Keratinocyte (primary cell): ENCODE data around the gene REPS2. TPM values are rescaled to one million over a fixed set of nuclear protein-coding genes. Genes with fewer than 3 reads are reported as not detected.

ENCODE experiments used
- DNase-seq: peaks from one replicate; pipeline ENCODE4 v3.0.0-alpha.2; 2011; ENCODE audit warnings: low read depth, missing footprints, low spot score
- FAIRE-seq: peaks from 2 replicates; lab custom pipeline; 2011; peaks lifted over from hg19 to GRCh38; lab: Jason Lieb, UNC
- H2AFZ ChIP-seq: 2 replicates; pipeline ENCODE4 v1.6.0; 2012; ENCODE audit warnings: low read length, control low read depth, inconsistent platforms; ENCODE audit not compliant: control insufficient read depth
- H3K27ac ChIP-seq: 2 replicates; pipeline ENCODE4 v1.5.1; 2011; ENCODE audit warnings: low read length; ENCODE audit not compliant: control insufficient read depth, insufficient read depth
- H3K27me3 ChIP-seq: 3 replicates; pipeline ENCODE4 v1.6.0; 2011; ENCODE audit warnings: low read length; ENCODE audit not compliant: control insufficient read depth, insufficient read depth; ENCODE audit errors: extremely low read depth
- H3K36me3 ChIP-seq, 2 experiments: 2 replicates in 1 of 2; 3 replicates in 1 of 2; pipeline ENCODE4 v1.5.1; 2011; ENCODE audit warnings: low read length in 2 of 2, mild to moderate bottlenecking in 1 of 2; ENCODE audit not compliant: control insufficient read depth in 2 of 2, insufficient read depth in 2 of 2; ENCODE audit errors: extremely low read depth in 1 of 2
- H3K4me1 ChIP-seq: 3 replicates; pipeline ENCODE4 v1.5.1; 2011; ENCODE audit warnings: low read length; ENCODE audit not compliant: control insufficient read depth, insufficient read depth; ENCODE audit errors: extremely low read depth
- H3K4me2 ChIP-seq: 3 replicates; pipeline ENCODE4 v1.6.0; 2011; ENCODE audit warnings: low read depth, low read length; ENCODE audit not compliant: control insufficient read depth, insufficient read depth; ENCODE audit errors: extremely low read depth
- H3K4me3 ChIP-seq, 3 experiments: fragments of 200-600 bp in 1 of 3; sonication (generic) in 1 of 3; 2 replicates in 2 of 3; 3 replicates in 1 of 3; pipeline ENCODE4 v1.5.1; 2011 to 2016; ENCODE audit warnings: low read length in 3 of 3, mild to moderate bottlenecking in 3 of 3, control low read depth in 2 of 3, inconsistent platforms in 1 of 3, low read depth in 1 of 3, mixed read lengths in 1 of 3, mixed run types in 1 of 3, moderate library complexity in 1 of 3; ENCODE audit not compliant: control insufficient read depth in 2 of 3, insufficient read depth in 2 of 3; ENCODE audit errors: extremely low read depth in 1 of 3
- H3K79me2 ChIP-seq: 2 replicates; pipeline ENCODE4 v1.6.0; 2012; ENCODE audit warnings: low read length; ENCODE audit not compliant: control insufficient read depth, insufficient read depth
- H3K9ac ChIP-seq: 3 replicates; pipeline ENCODE4 v1.6.0; 2011; ENCODE audit warnings: low read length; ENCODE audit not compliant: control insufficient read depth, insufficient read depth; ENCODE audit errors: extremely low read depth
- H3K9me1 ChIP-seq: 3 replicates; pipeline ENCODE4 v1.6.0; 2011; ENCODE audit warnings: low read length; ENCODE audit not compliant: control insufficient read depth, insufficient read depth; ENCODE audit errors: extremely low read depth
- H3K9me3 ChIP-seq: 2 replicates; pipeline ENCODE4 v1.5.1; 2012; ENCODE audit warnings: low read depth, low read length; ENCODE audit not compliant: control insufficient read depth
- H4K20me1 ChIP-seq: 3 replicates; pipeline ENCODE4 v1.6.0; 2011; ENCODE audit warnings: low read length; ENCODE audit not compliant: control insufficient read depth, insufficient read depth; ENCODE audit errors: extremely low read depth
- EZH2 ChIP-seq: IDR thresholded peaks from one replicate; pipeline ENCODE4 v1.6.1; 2012; ENCODE audit warnings: inconsistent platforms, mild to moderate bottlenecking, low read length, moderate library complexity
- dilution Hi-C: fragments of 300-500 bp; cut with MboI; formaldehyde crosslinking; loops from one replicate; pipeline ENCODE4 v1.7.0; 2020; ENCODE audit warnings: low sequenced_read_pairs; ENCODE audit not compliant: extremely low pct_ligation_motif_present
- polyA plus RNA-seq, 5 experiments: library from polyadenylated mRNA; depleted of rRNA in 3 of 5; stranded (reverse) in 3 of 5; stranded (forward) in 1 of 5; unstranded in 1 of 5; fragments of >200 nt; gene quantifications; 1 replicate in 1 of 5; 2 replicates in 3 of 5; 3 replicates in 1 of 5; pipeline versions ENCODE4 v1.2.1 to v1.2.3, GENCODE V29; 2011 to 2012; ENCODE audit warnings: missing spikeins in 2 of 5, low read depth in 1 of 5, low replicate concordance in 1 of 5
- TF ChIP-seq, protein P1 (sequence below), 3 experiments: IDR thresholded peaks in 1 of 3; conservative IDR thresholded peaks in 1 of 3; optimal IDR thresholded peaks in 1 of 3; 2 replicates in 2 of 3; 3 replicates in 1 of 3; pipeline versions ENCODE3 to v1.5.1; 2011; ENCODE audit warnings: low read length in 3 of 3, mild to moderate bottlenecking in 3 of 3, moderate library complexity in 2 of 3, control low read depth in 1 of 3, inconsistent platforms in 1 of 3; ENCODE audit not compliant: insufficient read depth in 2 of 3; ENCODE audit errors: extremely low read depth in 1 of 3

REPS2 gene
- polyA plus RNA-seq, 1 donor (not counting 4 experiments of a cell fraction or from before 2014, with no cell fraction given): 2.4 TPM

DNA sequence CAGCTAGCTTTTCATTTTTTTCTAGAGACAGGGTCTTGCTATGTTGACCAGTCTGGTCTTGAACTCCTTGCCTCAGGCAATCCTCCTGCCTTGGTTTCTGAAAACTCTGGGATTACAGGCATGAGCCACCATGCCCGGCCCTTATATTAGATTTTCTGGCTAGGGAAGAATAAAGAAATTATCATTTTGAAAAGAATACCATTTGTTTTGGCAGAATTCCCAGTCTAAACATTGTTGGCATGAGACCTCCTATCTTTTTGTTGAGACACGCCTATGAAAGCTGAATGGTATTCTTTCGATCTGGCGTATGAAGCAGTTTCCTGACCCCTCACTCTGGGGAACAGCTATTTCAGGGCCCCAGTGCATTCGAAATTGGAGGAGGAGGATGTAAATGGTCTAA lies 107.0 kb downstream of the REPS2 start:
- no peak for TF ChIP-seq EZH2
- TF ChIP-seq, protein P1, sequence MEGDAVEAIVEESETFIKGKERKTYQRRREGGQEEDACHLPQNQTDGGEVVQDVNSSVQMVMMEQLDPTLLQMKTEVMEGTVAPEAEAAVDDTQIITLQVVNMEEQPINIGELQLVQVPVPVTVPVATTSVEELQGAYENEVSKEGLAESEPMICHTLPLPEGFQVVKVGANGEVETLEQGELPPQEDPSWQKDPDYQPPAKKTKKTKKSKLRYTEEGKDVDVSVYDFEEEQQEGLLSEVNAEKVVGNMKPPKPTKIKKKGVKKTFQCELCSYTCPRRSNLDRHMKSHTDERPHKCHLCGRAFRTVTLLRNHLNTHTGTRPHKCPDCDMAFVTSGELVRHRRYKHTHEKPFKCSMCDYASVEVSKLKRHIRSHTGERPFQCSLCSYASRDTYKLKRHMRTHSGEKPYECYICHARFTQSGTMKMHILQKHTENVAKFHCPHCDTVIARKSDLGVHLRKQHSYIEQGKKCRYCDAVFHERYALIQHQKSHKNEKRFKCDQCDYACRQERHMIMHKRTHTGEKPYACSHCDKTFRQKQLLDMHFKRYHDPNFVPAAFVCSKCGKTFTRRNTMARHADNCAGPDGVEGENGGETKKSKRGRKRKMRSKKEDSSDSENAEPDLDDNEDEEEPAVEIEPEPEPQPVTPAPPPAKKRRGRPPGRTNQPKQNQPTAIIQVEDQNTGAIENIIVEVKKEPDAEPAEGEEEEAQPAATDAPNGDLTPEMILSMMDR (optimal IDR thresholded peaks at IDR 0.05 in 1 of 3, IDR thresholded peaks at IDR 0.05 in 1 of 3, conservative IDR thresholded peaks at IDR 0.05 in 1 of 3; ENCODE audit: extremely low read depth in 1 of 3, insufficient read depth in 2 of 3, low read length in 3 of 3): no peak
- H3K79me2 ChIP-seq: no peaks in the 10 kb centered on the region
- H3K9me3 ChIP-seq: no peaks in the 10 kb centered on the region
- no peak overlapping the region for H3K27ac ChIP-seq
- H3K4me2 ChIP-seq: peak overlapping the region; percentile 43
- H3K4me3 ChIP-seq: no peak overlapping the region
- H3K27me3 ChIP-seq: no peaks in the 10 kb centered on the region
- FAIRE-seq (no peak), DNase-seq (no peak)
- H3K9ac ChIP-seq: no peak overlapping the region
- H4K20me1 ChIP-seq: no peaks in the 10 kb centered on the region
- H3K36me3 ChIP-seq: no peaks in the 10 kb centered on the region
- no peak overlapping the region for H2AFZ ChIP-seq
- peaks cover 20% of the 10 kb centered on the region for H3K4me1 ChIP-seq
- dilution Hi-C loops: loop anchor here (25.0 kb wide), 1 partner anchor 216 kb away; no protein-coding TSS in a partner anchor
- H3K9me1 ChIP-seq: no peaks in the 10 kb centered on the region

DNA sequence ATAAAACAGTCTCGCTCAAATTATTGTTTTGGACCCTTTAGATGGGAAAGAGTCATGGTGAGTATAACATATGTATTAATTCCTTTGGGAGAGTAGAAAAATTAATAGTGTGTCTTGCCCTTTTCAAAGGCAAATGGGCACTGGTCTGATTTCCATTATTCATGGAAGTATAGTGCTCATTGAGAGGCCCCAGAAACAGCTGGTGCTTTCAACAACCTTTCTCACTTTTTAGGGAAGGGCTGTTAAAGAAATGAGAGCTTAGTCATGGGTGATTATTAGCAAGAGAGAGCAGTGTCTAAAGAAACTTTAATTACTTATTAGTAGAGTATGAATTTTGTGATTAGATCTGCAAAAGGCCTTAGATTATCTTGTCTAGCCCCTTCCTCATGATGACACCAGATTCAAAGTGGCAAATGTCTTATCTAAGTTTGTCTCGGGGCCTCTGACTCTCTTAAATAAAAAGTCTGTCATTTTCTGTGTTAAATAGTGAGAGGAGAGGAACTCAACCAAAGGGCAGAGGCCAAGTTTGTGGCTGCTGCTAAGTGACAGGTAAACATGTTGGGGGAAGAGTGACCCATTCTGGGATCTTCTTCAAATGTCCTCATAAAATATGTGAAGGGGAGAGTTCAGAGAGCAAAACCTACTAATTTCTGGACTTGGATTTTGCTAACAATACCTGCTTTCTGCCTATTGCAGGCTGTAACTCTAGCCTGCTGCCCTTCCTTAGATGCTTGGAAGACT lies 110.6 kb downstream of the REPS2 start:
- no peaks in the 10 kb centered on the region for H3K36me3 ChIP-seq
- dilution Hi-C loops: loop anchor here (25.0 kb wide), 1 partner anchor 220 kb away; no protein-coding TSS in a partner anchor
- DNase-seq (no peak), FAIRE-seq (no peak)
- no peaks in the 10 kb centered on the region for H4K20me1 ChIP-seq
- no peak overlapping the region for H3K4me2 ChIP-seq
- TF ChIP-seq, protein P1 (optimal IDR thresholded peaks at IDR 0.05 in 1 of 3, IDR thresholded peaks at IDR 0.05 in 1 of 3, conservative IDR thresholded peaks at IDR 0.05 in 1 of 3; ENCODE audit: extremely low read depth in 1 of 3, insufficient read depth in 2 of 3, low read length in 3 of 3): no peak
- no peak for TF ChIP-seq EZH2
- H2AFZ ChIP-seq: no peak overlapping the region
- H3K9me1 ChIP-seq: no peaks in the 10 kb centered on the region
- H3K4me3 ChIP-seq: no peak overlapping the region
- no peaks in the 10 kb centered on the region for H3K9me3 ChIP-seq
- no peaks in the 10 kb centered on the region for H3K79me2 ChIP-seq
- H3K27me3 ChIP-seq: no peaks in the 10 kb centered on the region
- no peak overlapping the region for H3K27ac ChIP-seq
- peaks cover 20% of the 10 kb centered on the region for H3K4me1 ChIP-seq
- no peak overlapping the region for H3K9ac ChIP-seq
